K562 (cell line): Measurements from ENCODE around the gene LGALS12. TPM values are rescaled to one million over a fixed set of nuclear protein-coding genes. Genes with fewer than 3 reads are reported as not detected.

ENCODE experiments used
- AFF1 ChIP-seq, 2 experiments: fragments of 450-650 bp; IDR thresholded peaks; 2 replicates each; pipeline ENCODE4 v1.6.1; 2018; ENCODE audit warnings: mild to moderate bottlenecking in 2 of 2, low read depth in 1 of 2; ENCODE audit not compliant: partially characterized antibody in 2 of 2
- ATF6 ChIP-seq: sonication (generic); formaldehyde crosslinking; IDR thresholded peaks from 2 replicates; pipeline ENCODE4 v1.4.0; 2020; ENCODE audit warnings: mild to moderate bottlenecking, missing genetic modification reagents
- BRF1 ChIP-seq: IDR thresholded peaks from 3 replicates; pipeline ENCODE4 v1.6.1; 2011; ENCODE audit warnings: borderline replicate concordance, mild to moderate bottlenecking; ENCODE audit not compliant: insufficient read length; ENCODE audit errors: extremely low read depth
- CBFB ChIP-seq: sonication (generic); formaldehyde crosslinking; IDR thresholded peaks from 2 replicates; pipeline ENCODE4 v1.4.0; 2020; ENCODE audit warnings: mild to moderate bottlenecking, missing genetic modification reagents
- CREB1 ChIP-seq, 2 experiments: sonication (generic) in 1 of 2; formaldehyde crosslinking in 1 of 2; IDR thresholded peaks; 2 replicates each; pipeline versions ENCODE4 v1.6.1 to v1.8.0; 2012 to 2022; ENCODE audit warnings: inconsistent platforms in 1 of 2, mild to moderate bottlenecking in 1 of 2, missing genetic modification reagents in 1 of 2, moderate library complexity in 1 of 2
- EP300 ChIP-seq: IDR thresholded peaks from 2 replicates; pipeline ENCODE4 v1.6.1; 2012; ENCODE audit warnings: low read length, improper control_type of control experiment
- ETV1 ChIP-seq: fragments of 450-650 bp; conservative IDR thresholded peaks from 2 replicates; pipeline ENCODE4 v1.6.1; 2016; ENCODE audit warnings: missing genetic modification characterization, control low read depth, low read depth, missing compliant biosample characterization
- FOXJ2 ChIP-seq: fragments of 200-800 bp; sonication (Bioruptor generic); IDR thresholded peaks from 2 replicates; pipeline ENCODE4 v1.6.1; 2016; ENCODE audit warnings: missing genetic modification characterization, missing compliant biosample characterization
- ILK ChIP-seq: fragments of 450-650 bp; IDR thresholded peaks from 2 replicates; pipeline ENCODE4 v1.6.1; 2016; ENCODE audit warnings: missing genetic modification characterization, low read depth, mild to moderate bottlenecking, missing compliant biosample characterization, moderate library complexity, borderline replicate concordance
- LEF1 ChIP-seq: fragments of 450-650 bp; IDR thresholded peaks from 2 replicates; pipeline ENCODE4 v1.6.1; 2016; ENCODE audit warnings: mild to moderate bottlenecking
- MAFG ChIP-seq: fragments of 450-650 bp; conservative IDR thresholded peaks from 2 replicates; pipeline ENCODE4 v1.6.1; 2016; ENCODE audit warnings: missing genetic modification characterization, missing compliant biosample characterization
- POU5F1 ChIP-seq: fragments of 150-350 bp; IDR thresholded peaks from 2 replicates; pipeline ENCODE4 v1.6.1; 2014; ENCODE audit warnings: borderline replicate concordance, low read length, low read depth, mild to moderate bottlenecking; ENCODE audit not compliant: partially characterized antibody
- RAD21 ChIP-seq, 2 experiments: fragments of 250-450 bp in 1 of 2; fragments of 450-650 bp in 1 of 2; sonication (Bioruptor Pico) in 1 of 2; formaldehyde crosslinking in 1 of 2; IDR thresholded peaks in 1 of 2; conservative IDR thresholded peaks in 1 of 2; 2 replicates each; pipeline versions ENCODE4 v1.4.0 to v1.8.0; 2020 to 2022; ENCODE audit warnings: mild to moderate bottlenecking in 2 of 2, moderate library complexity in 1 of 2
- STAT5A ChIP-seq: IDR thresholded peaks from 2 replicates; pipeline ENCODE4 v1.6.1; 2012; ENCODE audit warnings: low read length, inconsistent platforms, borderline replicate concordance
- TFAM ChIP-seq: fragments of 250-450 bp; sonication (Bioruptor Pico); conservative IDR thresholded peaks from 2 replicates; pipeline ENCODE4 v1.5.0; 2021; ENCODE audit warnings: mild to moderate bottlenecking, moderate library complexity
- ZKSCAN1 ChIP-seq: fragments of 150-350 bp; IDR thresholded peaks from 2 replicates; pipeline ENCODE4 v1.6.1; 2016; ENCODE audit warnings: low read depth, low read length
- ZNF140 ChIP-seq: fragments of 250-450 bp; sonication (Bioruptor Pico); IDR thresholded peaks from 2 replicates; pipeline ENCODE4 v1.8.0; 2021; ENCODE audit warnings: moderate library complexity, mild to moderate bottlenecking, inconsistent platforms
- ZNF551 ChIP-seq: fragments of 250-450 bp; sonication (Bioruptor Pico); IDR thresholded peaks from 2 replicates; pipeline ENCODE4 v1.5.0; 2021; ENCODE audit warnings: mild to moderate bottlenecking, moderate library complexity
- polyA plus RNA-seq, 8 experiments: library from polyadenylated mRNA; depleted of rRNA in 4 of 8; stranded (reverse) in 5 of 8; unstranded in 3 of 8; fragments of >200 nt; fragmentation: Nextera tagmentation in 2 of 8; fragmentation: Illumina TruSeq in 1 of 8; extraction: Ambion mirVana in 2 of 8; extraction: Trizol in 1 of 8; gene quantifications; 2 replicates each; pipeline versions ENCODE4 v1.2.1 to v1.2.3, GENCODE V29; 2011 to 2014; ENCODE audit warnings: inconsistent platforms in 1 of 8, missing spikeins in 1 of 8
- total RNA-seq, 7 experiments: library from RNA; depleted of rRNA in 6 of 7; stranded (reverse); fragments of >200 nt in 6 of 7; fragmentation: Illumina TruSeq in 2 of 7; extraction: Trizol in 2 of 7; gene quantifications; 2 replicates each; pipeline versions ENCODE4 v1.2.1 to v1.2.3, GENCODE V29; 2011 to 2021; ENCODE audit warnings: low replicate concordance in 1 of 7
- TF ChIP-seq, protein P1 (sequence below): fragments of 450-650 bp; IDR thresholded peaks from 2 replicates; pipeline ENCODE4 v1.6.1; 2018; ENCODE audit not compliant: partially characterized antibody

Gene LGALS12
- total and polyA plus RNA-seq, 9 of the 15 experiments (the other 6 are each of a cell fraction or from before 2014, with no cell fraction given) = 0.66 to 8.0 (median 5.0) TPM

DNA sequence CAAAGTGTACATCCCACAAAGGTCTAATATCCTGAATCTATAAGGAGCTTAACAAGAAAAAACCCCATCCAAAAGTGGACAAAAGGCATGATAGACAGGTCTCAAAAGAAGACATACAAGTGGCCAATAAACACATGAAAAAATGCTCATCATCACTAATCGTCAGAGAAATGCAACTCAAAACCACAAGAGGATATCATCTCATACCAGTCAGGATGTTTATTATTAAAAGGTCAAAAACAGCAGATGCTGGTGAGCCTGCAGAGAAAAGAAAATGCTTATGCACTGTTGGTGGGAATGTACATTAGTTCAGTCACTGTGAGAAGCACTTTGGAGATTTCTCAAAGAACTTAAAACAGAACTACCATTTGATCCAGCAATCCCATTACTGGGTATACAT lies 12.7 kb downstream of the LGALS12 start (continued):
- TF ChIP-seq AFF1 (IDR thresholded peaks at IDR 0.05; ENCODE audit: low read depth in 1 of 2, partially characterized antibody in 2 of 2) (no peak), RAD21 (CRISPR knock-in tag; conservative IDR thresholded peaks at IDR 0.05 in 1 of 2, IDR thresholded peaks at IDR 0.05 in 1 of 2) (peak in 1 of 2 experiments; percentile 17; a peak in 1 of 4 replicates), LEF1 (no peak), EP300 (peak; percentile 75), CREB1 (IDR thresholded peaks at IDR 0.05) (peak; percentile 25; the same call in 1 of the 2 replicates), CREB1 (CRISPR knock-in tag; IDR thresholded peaks at IDR 0.05) (no peak), ATF6 (CRISPR knock-in tag) (no peak), BRF1 (no peak), ILK (tag) (no peak), ZNF551 (no peak), MAFG (tag) (peak; percentile 47; the same call in 1 of the 2 replicates), ZKSCAN1 (no peak), POU5F1 (no peak), FOXJ2 (tag) (no peak), ETV1 (tag) (peak; percentile 64; the same call in 1 of the 2 replicates), ZNF140 (no peak), CBFB (CRISPR knock-in tag) (no peak), STAT5A (peak; percentile 30; the same call in 1 of the 2 replicates), TFAM (CRISPR knock-in tag) (no peak)
- TF ChIP-seq, protein P1, sequence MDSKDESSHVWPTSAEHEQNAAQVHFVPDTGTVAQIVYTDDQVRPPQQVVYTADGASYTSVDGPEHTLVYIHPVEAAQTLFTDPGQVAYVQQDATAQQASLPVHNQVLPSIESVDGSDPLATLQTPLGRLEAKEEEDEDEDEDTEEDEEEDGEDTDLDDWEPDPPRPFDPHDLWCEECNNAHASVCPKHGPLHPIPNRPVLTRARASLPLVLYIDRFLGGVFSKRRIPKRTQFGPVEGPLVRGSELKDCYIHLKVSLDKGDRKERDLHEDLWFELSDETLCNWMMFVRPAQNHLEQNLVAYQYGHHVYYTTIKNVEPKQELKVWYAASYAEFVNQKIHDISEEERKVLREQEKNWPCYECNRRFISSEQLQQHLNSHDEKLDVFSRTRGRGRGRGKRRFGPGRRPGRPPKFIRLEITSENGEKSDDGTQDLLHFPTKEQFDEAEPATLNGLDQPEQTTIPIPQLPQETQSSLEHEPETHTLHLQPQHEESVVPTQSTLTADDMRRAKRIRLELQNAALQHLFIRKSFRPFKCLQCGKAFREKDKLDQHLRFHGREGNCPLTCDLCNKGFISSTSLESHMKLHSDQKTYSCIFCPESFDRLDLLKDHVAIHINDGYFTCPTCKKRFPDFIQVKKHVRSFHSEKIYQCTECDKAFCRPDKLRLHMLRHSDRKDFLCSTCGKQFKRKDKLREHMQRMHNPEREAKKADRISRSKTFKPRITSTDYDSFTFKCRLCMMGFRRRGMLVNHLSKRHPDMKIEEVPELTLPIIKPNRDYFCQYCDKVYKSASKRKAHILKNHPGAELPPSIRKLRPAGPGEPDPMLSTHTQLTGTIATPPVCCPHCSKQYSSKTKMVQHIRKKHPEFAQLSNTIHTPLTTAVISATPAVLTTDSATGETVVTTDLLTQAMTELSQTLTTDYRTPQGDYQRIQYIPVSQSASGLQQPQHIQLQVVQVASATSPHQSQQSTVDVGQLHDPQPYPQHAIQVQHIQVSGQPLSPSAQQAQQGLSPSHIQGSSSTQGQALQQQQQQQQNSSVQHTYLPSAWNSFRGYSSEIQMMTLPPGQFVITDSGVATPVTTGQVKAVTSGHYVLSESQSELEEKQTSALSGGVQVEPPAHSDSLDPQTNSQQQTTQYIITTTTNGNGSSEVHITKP = no peak
